ENCODE data around the gene BMPR1A. TPM values are rescaled to one million over a fixed set of nuclear protein-coding genes. Genes with fewer than 3 reads are reported as not detected.
A peak's percentile ranks its signal among the peaks of the same experiment; 100 is the strongest.

BMPR1A gene
- total RNA-seq, 1 experiment from 2014 or later, result 86.5 TPM

DNA sequence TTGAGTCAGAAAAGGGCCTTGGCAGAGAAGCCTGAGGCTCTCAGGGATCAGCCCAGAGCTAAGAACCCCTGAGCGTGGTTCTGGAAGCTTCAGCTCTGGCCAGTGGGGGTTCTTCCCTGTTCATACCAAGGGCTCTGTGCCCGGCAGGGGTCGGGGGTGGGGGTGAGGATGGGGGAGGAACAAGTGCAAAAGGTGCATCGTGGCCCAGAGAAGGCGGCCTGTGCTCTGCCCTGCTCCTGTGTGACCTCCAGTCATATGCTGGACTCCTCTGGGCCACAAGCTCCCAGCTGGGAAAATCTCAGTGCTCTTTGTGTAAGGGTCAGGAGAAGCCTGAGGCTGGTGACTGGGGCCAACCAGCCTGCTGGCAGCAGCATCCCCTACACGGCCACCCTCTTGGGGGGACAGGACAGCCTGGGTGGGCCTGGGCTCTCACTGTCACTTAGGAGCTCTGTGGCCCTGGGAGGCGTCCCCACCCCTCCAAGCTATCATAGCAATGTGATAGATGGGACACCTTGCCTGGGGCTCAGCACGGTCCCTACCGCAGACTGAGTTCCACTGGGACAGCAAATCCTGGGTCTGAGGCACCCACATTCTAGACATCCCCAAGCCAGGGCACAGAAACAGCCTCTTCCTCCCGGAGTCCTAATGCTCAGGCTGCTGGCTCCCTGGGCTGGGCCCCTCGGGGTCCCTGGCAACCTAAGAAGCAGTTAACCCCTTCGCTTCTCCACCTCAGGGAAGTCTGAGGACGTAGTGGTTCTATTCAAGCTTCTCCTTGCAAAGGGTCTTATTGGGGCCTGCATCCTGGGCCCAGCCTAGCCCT lies 198.5 kb downstream of the BMPR1A start:
- peak; percentile 58 for DNase-seq
- H3K27me3 ChIP-seq (ENCODE audit: control insufficient read depth, insufficient read depth, low read length), result no peaks in the 10 kb centered on the region
- H3K36me3 ChIP-seq (replicated peaks; ENCODE audit: control insufficient read depth, insufficient read depth, low read length), result no peaks in the 10 kb centered on the region
- no peak overlapping the region for H3K4me3 ChIP-seq (ENCODE audit: insufficient read depth, low read depth, low read length)

DNA sequence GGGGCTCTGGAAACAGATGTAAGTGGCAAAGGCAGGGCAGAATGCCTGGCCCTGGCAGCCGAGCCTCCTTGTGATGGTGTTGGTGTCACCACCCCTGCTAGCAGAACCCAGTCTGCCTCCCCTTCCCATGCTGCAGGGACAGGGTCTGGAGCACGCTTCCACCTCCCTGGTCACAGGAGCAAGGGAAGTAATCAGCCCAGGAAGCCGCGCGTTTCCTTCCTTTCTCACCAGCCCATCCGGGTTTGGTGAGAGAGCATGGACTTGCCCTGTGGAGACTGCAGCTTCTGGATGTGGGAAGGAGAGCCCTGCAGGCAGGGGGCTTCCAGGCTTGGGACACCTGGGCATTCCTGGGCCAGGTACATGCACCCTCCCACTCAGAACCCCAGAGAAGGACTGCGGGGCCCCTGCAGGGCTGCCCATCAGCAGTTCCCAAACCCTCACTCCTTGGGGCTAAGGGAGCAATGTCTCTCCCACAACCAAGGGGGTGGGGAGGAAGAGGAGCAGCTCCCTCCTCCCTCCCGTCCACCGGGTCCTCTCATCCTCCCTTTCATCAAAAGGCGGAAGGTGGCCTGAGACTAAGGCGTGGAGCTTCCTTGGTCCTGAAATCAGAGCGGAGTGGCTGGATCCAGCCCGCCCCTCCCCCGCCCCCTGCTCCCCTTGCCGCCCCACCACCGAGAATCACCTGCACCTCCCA lies 199.2 kb downstream of the BMPR1A start:
- H3K36me3 ChIP-seq (replicated peaks; ENCODE audit: control insufficient read depth, insufficient read depth, low read length), result no peaks in the 10 kb centered on the region
- H3K27me3 ChIP-seq (ENCODE audit: control insufficient read depth, insufficient read depth, low read length), result no peaks in the 10 kb centered on the region
- no peak overlapping the region for H3K4me3 ChIP-seq (ENCODE audit: insufficient read depth, low read depth, low read length)
- DNase-seq, result peak; percentile 78

DNA sequence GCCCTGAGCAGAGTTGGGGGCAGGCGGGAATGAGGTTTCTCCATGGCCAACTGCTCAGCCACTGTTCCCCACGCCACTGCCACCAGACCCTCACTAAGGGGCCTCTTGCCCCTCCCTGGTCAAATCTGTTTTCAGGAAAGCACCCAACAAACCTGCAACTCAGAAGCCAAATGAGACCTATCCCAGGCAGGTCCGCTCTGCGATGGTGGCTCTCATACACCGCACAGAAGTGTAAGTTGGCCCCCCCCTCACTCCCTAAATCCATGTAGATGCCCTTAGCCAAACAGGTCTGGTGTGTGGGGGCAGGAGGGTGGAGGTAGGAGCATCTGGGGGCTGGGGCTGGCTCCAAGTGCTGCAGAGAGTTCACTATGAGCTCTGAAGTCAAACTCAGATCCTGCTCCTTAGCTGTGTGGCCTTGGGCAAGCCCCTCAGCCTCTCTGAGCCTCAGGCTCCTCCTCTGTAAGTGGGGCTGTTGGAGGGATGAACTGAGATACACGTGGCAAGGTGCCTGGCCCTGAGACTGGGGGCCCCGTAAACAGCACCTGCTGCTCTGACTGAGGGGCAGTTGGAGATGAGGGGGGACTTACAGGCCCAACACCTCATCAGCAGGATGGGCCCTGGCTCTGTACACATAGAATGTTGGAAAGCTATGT lies 199.9 kb downstream of the BMPR1A start:
- DNase-seq, result no peak
- Histone ChIP-seq H3K36me3 (replicated peaks; ENCODE audit: control insufficient read depth, insufficient read depth, low read length) (no peaks in the 10 kb centered on the region), H3K4me3 (ENCODE audit: insufficient read depth, low read depth, low read length) (no peak overlapping the region), H3K27me3 (ENCODE audit: control insufficient read depth, insufficient read depth, low read length) (no peaks in the 10 kb centered on the region)

DNA sequence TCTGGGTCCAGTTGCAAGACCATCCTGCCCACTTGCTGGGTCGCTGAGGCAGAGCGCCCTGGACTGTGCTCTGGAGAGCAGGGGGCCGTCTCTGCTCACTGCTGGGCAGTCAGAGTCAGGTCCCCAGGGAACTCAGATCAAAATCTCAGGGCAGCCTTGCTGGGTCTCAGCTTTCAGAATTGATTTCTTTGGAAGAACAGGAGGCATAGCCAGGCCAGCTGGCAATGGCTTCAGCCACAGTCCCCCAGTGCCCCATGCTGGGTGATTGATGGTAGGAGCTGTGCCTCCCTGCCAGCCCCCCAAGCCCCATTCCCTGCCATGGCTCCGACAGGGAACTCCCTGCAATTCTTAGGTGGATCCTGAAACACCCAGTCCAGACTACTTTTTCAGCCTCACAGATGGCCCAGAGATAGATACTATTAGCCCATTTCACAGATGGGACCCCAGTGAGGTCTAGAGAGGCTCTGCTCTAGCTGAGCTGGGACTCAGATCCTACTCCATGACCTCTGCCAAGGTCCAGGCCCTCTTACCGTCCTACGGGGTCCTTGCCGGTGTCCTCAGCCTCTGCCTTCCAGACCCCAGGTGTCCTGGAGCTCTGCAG lies 200.5 kb downstream of the BMPR1A start:
- no peaks in the 10 kb centered on the region for H3K36me3 ChIP-seq (replicated peaks; ENCODE audit: control insufficient read depth, insufficient read depth, low read length)
- no peak overlapping the region for H3K4me3 ChIP-seq (ENCODE audit: insufficient read depth, low read depth, low read length)
- no peaks in the 10 kb centered on the region for H3K27me3 ChIP-seq (ENCODE audit: control insufficient read depth, insufficient read depth, low read length)
- peak; percentile 44 for DNase-seq

DNA sequence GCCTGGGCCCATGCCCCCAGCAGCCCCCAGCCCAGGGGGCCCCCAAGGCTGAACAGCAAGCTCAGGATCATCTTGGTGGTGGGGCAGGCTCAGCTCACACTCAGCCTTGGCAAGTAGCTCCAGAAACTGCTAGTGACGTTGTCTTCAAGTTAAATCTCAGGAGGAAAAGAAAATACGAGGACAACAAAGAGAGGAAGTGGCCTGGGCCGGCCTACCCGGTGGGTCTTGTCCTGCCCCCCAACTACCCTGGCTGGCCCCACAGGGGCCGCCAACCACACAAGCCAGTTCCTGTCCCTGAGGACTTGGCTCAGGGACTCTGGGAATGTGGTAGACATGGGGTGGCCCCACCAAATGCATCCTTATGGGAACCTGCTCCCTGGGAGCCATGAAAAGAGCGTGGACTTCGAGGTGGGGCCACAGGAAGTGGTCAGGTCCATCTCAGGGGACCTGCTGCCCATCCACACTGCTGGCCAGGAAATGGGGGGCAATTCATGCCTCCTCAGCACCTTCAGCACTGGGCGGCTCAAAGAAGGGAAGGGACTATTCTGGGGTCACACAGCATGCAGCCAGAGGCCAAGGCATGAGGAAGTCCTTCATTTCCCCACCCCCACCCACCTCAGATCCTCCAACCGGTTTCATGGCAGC lies 201.2 kb downstream of the BMPR1A start, which contains the start of gene MMRN2:
Gene MMRN2, minus strand, starts transcription at position 145 of the 645 bp plus-strand sequence. Its CDS starts 74 bp downstream, at position 71.
- H3K36me3 ChIP-seq (replicated peaks; ENCODE audit: control insufficient read depth, insufficient read depth, low read length), result no peaks in the 10 kb centered on the region
- no peaks in the 10 kb centered on the region for H3K27me3 ChIP-seq (ENCODE audit: control insufficient read depth, insufficient read depth, low read length)
- H3K4me3 ChIP-seq (ENCODE audit: insufficient read depth, low read depth, low read length), result no peak within 1 kb of the TSS
- peak; percentile 35 for DNase-seq

DNA sequence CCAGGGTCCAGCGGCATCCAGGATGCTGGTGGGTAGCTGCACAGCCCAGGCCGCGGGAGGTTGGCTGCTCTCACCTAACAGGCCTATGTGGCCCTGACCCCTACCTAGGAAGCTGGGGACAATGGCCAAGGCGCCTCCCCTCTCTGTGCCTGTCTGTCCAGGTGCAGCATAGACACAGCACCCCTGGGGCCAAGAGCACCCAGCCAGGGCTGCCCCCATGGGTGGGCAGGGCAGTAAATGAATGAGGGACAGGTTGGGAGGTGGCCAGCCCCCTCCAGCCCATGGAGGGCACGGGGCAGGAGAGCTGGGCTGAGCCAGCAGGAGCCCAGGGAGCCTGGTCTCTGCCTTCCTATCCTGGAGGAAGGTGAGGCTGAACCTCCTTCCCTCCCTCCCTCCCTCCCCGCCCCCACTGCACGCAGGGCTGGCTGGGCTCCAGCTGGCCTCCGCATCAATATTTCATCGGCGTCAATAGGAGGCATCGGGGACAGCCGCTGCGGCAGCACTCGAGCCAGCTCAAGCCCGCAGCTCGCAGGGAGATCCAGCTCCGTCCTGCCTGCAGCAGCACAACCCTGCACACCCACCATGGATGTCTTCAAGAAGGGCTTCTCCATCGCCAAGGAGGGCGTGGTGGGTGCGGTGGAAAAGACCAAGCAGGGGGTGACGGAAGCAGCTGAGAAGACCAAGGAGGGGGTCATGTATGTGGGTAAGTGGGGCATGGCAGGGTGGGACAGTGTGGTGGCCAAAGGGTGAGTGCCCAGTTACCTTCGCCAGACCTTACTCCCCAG lies 201.9 kb downstream of the BMPR1A start, which contains the start of gene SNCG:
Gene SNCG, plus strand, starts transcription at position 484 of the 785 bp plus-strand sequence. Its CDS starts 99 bp downstream, at position 583.
- Histone ChIP-seq H3K27me3 (ENCODE audit: control insufficient read depth, insufficient read depth, low read length) (no peaks in the 10 kb centered on the region), H3K4me3 (ENCODE audit: insufficient read depth, low read depth, low read length) (no peak within 1 kb of the TSS), H3K36me3 (replicated peaks; ENCODE audit: control insufficient read depth, insufficient read depth, low read length) (no peaks in the 10 kb centered on the region)
- DNase-seq, result peak; percentile 66

DNA sequence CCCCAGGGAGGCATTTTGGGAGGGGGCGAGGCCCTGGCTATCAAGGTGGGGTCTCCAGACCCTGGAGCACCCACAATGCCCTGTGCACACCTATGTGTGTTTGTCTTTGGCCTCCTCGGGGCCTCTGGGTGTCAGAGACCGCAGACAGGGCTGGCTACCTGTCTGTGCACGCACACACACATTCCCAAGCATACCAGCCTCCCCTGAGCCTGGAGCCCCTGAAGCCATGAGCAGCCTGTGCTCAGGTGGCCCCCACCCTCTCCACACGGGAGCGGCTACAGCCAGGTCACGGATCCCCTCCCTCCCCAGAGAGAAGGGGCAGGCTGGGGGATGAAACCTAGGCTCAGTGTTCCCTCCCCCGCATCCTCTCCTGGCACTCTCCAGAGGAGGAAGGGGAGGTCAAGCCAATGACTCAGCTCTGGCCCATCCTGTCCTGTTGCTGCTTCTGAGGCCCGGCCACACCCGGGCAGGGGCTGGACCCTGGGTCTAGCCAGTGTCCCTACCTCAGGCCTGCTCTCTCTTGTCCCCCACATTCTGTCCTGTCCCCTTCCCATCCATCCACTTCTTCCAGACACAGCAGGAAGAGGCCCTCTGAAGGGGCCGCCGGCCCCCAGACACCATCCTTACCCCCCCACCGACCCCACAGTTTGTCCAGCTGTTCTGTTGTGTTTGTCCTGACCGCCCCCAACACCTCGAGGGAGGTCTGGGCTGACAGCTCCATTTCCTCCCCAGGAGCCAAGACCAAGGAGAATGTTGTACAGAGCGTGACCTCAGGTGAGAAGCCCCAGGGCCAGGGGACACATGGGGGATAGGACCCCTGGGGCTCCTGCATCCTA lies 202.7 kb downstream of the BMPR1A start:
- Histone ChIP-seq H3K4me3 (ENCODE audit: insufficient read depth, low read depth, low read length) (no peak overlapping the region), H3K27me3 (ENCODE audit: control insufficient read depth, insufficient read depth, low read length) (no peaks in the 10 kb centered on the region), H3K36me3 (replicated peaks; ENCODE audit: control insufficient read depth, insufficient read depth, low read length) (no peaks in the 10 kb centered on the region)
- DNase-seq, result peak; percentile 74

DNA sequence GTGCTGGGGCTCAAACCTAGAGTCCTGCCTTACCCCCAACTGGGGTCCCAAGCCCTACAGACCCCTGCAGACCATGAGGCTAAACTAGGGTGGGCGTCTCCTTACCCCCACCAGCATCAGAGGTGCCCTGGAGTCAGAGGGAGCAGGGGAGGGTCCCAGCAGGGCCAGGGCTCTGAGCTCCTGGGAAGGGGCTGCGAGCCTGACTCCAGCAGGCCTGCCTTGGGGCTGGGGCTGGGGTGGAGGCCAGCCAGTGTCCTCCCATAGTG lies 203.3 kb downstream of the BMPR1A start:
- no peaks in the 10 kb centered on the region for H3K27me3 ChIP-seq (ENCODE audit: control insufficient read depth, insufficient read depth, low read length)
- DNase-seq, result peak; percentile 63
- no peak overlapping the region for H3K4me3 ChIP-seq (ENCODE audit: insufficient read depth, low read depth, low read length)
- H3K36me3 ChIP-seq (replicated peaks; ENCODE audit: control insufficient read depth, insufficient read depth, low read length), result no peaks in the 10 kb centered on the region

DNA sequence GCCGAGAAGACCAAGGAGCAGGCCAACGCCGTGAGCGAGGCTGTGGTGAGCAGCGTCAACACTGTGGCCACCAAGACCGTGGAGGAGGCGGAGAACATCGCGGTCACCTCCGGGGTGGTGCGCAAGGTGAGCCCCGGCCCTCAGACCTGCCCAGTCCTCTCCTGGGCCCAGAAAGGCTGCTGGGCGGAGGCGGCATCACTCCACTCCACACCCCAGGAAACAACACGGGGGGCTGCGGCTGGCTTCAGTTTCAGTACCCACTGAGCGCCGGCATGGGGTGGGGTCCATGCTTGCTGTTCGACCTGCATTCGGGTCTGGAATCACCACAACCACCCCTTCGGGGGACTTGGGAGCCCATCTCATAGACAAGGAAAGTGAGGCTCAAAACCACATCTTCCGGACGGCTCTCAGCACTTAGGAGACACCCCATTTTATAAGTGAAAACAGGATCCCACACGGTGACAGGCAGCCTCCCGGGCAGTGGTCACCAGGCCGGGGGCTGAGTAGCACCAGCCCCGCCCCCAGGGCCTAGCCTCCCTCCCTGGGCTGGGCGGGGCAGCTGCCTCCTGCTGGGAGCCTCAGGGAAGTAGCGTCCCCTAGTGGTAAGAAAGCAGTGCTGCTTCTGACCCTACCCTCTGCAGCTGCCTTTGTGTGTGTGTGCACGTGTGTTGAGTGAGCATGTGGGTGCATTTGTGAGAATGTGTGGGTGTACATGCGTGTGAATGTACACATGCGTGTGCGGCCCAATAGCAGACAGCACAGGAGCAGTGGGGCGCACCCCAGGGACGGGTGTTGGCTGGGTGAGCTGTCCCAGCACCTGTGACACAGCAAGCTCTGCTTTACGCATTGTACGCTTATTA lies 203.8 kb downstream of the BMPR1A start:
- no peaks in the 10 kb centered on the region for H3K36me3 ChIP-seq (replicated peaks; ENCODE audit: control insufficient read depth, insufficient read depth, low read length)
- no peak overlapping the region for H3K4me3 ChIP-seq (ENCODE audit: insufficient read depth, low read depth, low read length)
- no peaks in the 10 kb centered on the region for H3K27me3 ChIP-seq (ENCODE audit: control insufficient read depth, insufficient read depth, low read length)
- DNase-seq, result peak; percentile 96

DNA sequence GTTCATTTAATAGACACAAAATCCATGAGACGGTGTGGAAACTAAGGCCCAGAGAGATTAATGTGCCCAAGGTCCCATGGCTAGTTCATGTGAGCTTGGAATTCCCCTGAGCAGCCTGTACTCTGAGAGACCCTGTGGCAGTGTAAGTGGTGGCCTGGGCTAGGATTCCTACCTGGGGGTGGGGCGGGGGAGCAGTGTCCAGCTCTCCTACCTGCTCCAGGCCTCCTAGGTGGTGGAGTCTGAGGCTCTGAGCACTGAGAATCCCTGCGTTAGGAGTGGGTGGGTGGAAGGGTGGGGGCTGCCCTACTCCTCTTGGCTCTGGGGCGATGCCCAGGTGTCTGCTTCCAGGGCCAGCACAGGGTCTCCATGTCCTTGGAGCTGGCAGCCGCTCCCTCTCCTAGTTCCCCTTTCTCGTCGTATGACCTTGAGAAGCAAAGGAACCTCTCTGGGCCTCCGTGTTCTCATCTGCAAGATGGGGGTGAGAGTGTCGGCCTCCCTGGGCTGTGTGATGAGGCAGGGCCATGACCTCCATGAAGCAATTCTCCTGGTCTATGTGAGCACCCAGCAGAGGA lies 204.5 kb downstream of the BMPR1A start:
- DNase-seq, result peak; percentile 58
- Histone ChIP-seq H3K4me3 (ENCODE audit: insufficient read depth, low read depth, low read length) (no peak overlapping the region), H3K27me3 (ENCODE audit: control insufficient read depth, insufficient read depth, low read length) (no peaks in the 10 kb centered on the region), H3K36me3 (replicated peaks; ENCODE audit: control insufficient read depth, insufficient read depth, low read length) (no peaks in the 10 kb centered on the region)

DNA sequence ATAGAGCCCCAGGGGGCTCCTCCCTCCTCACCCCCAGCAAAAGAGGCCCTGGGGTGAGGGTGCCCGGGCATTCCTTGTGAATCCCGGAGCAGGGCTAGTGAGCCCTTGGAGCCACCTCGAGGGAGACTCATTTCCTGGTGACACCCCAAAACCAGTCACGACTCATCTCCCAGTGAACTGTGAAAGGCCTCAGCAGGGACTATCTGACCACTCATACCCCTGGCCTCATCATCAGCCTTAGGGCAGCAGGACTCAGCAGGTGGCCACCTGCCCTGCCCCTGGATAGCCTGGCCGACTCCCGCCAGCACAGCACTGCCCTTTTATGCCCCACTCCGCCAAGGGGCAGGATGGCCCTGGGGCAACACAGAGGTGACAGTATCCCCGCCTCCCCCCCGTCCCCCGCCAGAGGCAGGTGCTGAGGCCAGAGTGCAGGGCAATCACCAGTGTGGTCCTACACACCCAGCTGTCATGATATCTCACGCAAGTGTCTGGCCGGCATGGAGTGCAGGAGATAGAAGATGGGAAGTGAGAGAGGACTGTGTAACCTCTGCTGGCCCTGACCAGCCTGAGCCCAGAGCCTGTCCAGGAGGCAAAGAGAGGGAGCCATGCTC lies 205.2 kb downstream of the BMPR1A start:
- peak; percentile 37 for DNase-seq
- Histone ChIP-seq H3K27me3 (ENCODE audit: control insufficient read depth, insufficient read depth, low read length) (no peaks in the 10 kb centered on the region), H3K4me3 (ENCODE audit: insufficient read depth, low read depth, low read length) (no peak overlapping the region), H3K36me3 (replicated peaks; ENCODE audit: control insufficient read depth, insufficient read depth, low read length) (no peaks in the 10 kb centered on the region)

Data from H7 (cell line).